ENCODE data around the gene SRGAP1. TPM values are rescaled to one million over a fixed set of nuclear protein-coding genes. Genes with fewer than 3 reads are reported as not detected.
"Not testable (repeated sequence)": the region's sequence is repeated elsewhere in the genome, so short reads cannot be mapped to it uniquely, and the experiment has no call there.

The SRGAP1 gene
- total RNA-seq, 1 experiment from 2014 or later = 6.2 TPM

DNA sequence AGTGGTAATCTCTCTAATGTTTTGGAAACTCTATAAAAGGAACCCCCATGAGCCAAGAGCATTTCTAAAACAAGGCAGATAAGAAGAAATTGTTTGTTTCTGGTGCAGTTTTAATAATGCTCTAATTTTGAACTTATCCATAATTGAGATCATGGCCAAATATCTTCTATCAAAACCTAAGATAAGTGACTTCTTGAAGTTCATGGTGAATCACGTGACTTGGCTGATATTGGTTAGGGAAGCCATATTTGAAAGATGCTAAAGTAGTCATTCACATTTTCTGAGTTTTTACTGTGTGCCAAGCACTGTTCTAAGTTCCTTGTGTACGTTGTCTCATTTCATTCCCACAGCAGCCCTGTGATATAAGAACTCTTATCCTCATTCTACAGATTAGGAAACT, 219.7 kb downstream of the SRGAP1 start:
- peaks cover 8% of the 10 kb centered on the region; the same call in 1 of the 2 replicates for H3K36me3 ChIP-seq

DNA sequence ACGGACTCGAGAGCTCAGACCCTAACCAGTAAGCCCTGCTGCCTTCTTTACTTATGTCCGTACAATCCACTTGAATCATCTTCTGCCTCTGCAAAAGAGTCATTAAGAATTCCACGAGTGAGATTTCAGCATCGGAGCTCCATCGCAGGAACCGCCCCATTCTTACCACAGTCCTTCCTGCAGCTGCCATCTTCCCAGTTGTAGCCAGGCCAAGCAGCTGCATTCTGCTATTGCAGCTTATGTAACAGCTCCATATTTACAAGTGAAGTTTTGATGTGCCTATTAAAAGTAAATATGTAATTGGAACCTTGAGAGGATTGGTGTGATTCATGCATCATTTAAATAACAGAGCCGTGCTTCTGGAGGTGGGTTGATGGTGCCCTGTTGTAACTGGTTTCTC, 220.2 kb downstream of the SRGAP1 start:
- peak; percentile 22 to 37 for DNase-seq
- Histone ChIP-seq H3K27ac (no peak overlapping the region), H3K4me1 (peaks cover 14% of the 10 kb centered on the region; the same call in 1 of the 2 replicates), H3K9me3 (replicated peaks) (no peaks in the 10 kb centered on the region), H3K27me3 (no peaks in the 10 kb centered on the region), H3K4me3 (no peak overlapping the region), H3K36me3 (peaks cover 8% of the 10 kb centered on the region; the same call in 1 of the 2 replicates)

More for the DNA sequence above, 219.7 kb downstream of the SRGAP1 start:
- Histone ChIP-seq H3K4me3 (no peak overlapping the region), H3K27me3 (no peaks in the 10 kb centered on the region), H3K9me3 (replicated peaks) (no peaks in the 10 kb centered on the region), H3K4me1 (peaks cover 14% of the 10 kb centered on the region; the same call in 1 of the 2 replicates), H3K27ac (no peak overlapping the region)
- DNase-seq = no peak

DNA sequence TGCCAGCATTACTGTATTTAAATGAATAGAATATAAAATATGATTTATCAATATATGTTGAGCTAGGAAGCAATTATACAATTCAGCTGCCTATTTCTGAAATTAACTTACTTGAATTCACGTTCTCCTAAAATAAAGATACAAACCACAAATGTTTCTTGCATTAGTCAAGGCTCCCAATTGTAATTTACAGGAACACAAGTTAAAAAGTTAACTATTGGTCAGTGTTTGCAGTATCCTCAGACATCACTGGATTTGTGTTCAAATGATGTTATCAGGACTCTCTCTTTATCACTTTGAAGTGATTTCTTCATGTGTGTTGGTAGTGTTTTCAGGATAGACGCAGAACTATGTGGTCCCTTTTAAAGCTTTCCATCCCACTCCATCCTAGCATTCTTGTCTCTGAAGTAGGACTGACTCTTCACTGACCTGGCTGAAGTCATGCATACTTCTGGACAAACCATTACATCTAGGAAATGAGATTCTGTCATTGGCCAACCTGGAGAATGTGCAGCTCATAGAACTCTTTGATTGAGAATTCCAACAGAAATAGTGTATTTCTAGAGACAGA, 221.5 kb downstream of the SRGAP1 start:
- Histone ChIP-seq H3K4me1 (peaks cover 14% of the 10 kb centered on the region), H3K27me3 (no peaks in the 10 kb centered on the region), H3K4me3 (no peak overlapping the region), H3K9me3 (replicated peaks) (no peaks in the 10 kb centered on the region), H3K27ac (no peak overlapping the region), H3K36me3 (peaks cover 13% of the 10 kb centered on the region)
- no peak for DNase-seq

DNA sequence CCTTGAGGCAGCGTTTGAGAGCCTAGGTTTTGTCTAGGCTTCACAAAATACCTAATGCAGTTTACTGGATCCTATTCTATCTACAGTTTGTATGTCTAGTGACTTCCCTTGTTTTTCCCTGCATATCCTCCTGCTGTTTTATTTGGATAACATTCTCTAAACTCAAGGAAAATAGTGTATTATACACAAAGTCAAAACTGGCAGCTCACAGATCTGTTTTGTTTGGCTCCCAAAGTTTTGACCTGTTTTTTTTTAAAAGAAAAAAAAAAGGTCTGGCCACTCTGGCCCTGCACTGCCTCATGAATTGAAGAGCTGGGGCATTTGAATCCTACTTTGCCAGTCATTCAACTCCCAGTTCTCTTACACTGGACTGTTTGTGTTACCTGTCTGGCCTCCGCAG, 222.3 kb downstream of the SRGAP1 start:
- Histone ChIP-seq H3K4me1 (peaks cover 8% of the 10 kb centered on the region), H3K36me3 (peaks cover 16% of the 10 kb centered on the region), H3K4me3 (no peak overlapping the region), H3K27me3 (no peaks in the 10 kb centered on the region), H3K27ac (no peak overlapping the region), H3K9me3 (replicated peaks) (no peaks in the 10 kb centered on the region)
- DNase-seq = no peak

DNA sequence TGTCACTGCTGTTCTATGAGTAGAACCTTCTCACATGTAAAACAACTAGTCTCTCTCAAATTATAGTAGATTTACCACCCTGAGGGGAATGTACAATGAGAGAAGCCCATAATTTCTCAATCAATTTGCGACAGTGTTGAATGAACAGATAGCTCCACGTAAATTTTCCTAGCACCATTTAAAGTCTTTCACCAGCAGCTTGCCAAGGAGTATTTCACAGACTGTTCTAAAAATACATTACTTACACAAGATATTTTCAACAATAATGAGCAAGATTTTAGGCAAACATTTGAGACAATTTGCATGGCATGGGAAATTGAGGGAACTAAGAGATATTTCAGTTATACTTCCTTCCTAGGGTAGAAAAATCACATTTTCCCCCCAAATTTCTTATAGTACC, 226.0 kb downstream of the SRGAP1 start:
- Histone ChIP-seq H3K27me3 (no peaks in the 10 kb centered on the region), H3K4me1 (no peaks in the 10 kb centered on the region; the same call in 1 of the 2 replicates), H3K4me3 (no peak overlapping the region), H3K9me3 (replicated peaks) (no peaks in the 10 kb centered on the region), H3K27ac (no peak overlapping the region), H3K36me3 (peaks cover 19% of the 10 kb centered on the region)
- DNase-seq = no peak

DNA sequence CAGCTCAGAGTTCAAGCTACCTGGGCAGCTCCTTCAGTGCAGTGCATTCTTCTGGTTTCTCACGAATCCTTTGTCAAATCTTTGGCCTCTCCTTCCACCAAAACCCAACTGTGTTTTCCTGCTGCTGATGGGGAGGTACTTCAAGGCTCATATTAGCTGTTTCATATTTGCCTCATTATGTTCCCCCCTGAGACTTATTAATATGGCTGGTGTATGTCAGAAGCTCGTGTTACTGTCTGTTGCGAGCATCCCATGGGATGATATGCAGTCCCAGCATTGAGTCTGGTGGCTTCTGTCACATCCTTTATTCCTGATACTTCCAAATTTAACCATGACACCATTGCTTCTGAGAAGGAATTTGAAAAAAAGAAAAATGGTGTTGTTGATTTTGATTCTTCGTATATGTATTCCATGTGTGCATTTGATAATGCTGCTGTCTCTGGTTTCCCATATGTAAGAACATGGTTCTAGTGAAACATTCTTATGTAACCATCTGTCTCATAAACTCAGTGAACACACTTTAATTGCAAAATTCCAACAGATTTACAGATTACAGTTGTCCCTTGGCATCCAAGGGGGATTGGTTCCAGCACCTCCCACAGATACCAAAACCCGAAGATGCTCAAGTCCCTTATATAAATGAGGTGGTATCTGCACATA, 228.5 kb downstream of the SRGAP1 start:
- no peaks in the 10 kb centered on the region for H3K27me3 ChIP-seq
- H3K27ac ChIP-seq = no peak overlapping the region
- no peaks in the 10 kb centered on the region for H3K9me3 ChIP-seq (replicated peaks)

DNA sequence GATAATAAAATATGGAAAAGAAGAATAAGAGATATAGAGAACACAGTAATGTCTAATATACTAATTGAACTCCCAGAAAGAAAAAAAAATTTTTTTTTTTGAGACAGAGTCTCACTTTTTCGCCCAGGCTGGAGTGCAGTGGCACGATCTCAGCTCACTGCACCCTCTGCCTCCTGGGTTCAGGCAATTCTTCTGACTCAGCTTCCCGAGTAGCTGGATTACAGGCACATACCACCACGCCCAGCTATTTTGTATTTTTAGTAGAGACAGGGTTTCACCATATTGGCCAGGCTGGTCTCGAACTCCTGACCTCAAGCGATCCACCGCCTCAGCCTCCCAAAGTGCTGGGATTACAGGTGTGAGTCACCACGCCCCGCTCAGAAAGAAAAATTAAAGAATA, 232.1 kb downstream of the SRGAP1 start:
- DNase-seq; H3K4me3 ChIP-seq; H3K27me3 ChIP-seq; H3K27ac ChIP-seq; H3K9me3 ChIP-seq (replicated peaks): not testable (repeated sequence)
- peaks cover 11% of the 10 kb centered on the region for H3K4me1 ChIP-seq
- H3K36me3 ChIP-seq = peaks cover 17% of the 10 kb centered on the region

More for the DNA sequence above, 228.5 kb downstream of the SRGAP1 start:
- H3K4me1 ChIP-seq = peaks cover 8% of the 10 kb centered on the region
- no peak for DNase-seq
- H3K4me3 ChIP-seq = no peak overlapping the region
- H3K36me3 ChIP-seq = peaks cover 23% of the 10 kb centered on the region

DNA sequence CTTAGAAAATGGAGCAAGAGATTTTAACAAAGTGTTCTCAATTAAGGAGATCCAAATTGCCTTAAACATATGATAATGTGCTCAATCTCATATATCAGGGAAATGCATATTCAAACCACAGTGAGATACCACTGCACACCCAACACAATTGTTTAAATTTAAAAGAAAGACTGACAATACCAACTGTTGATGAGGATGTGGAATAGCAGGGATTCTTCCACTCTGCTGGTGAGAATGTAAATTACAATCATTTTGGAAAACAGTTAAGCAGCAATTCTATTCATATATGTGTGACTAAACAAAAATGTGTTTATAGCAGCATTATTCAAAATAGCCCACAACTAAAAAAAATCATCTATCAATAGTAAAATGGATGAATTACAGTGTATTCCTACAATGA, 233.4 kb downstream of the SRGAP1 start:
- Histone ChIP-seq H3K27me3 (no peaks in the 10 kb centered on the region), H3K27ac (peak overlapping the region; percentile 36), H3K9me3 (replicated peaks) (no peaks in the 10 kb centered on the region), H3K4me3 (no peak overlapping the region), H3K36me3 (peaks cover 18% of the 10 kb centered on the region), H3K4me1 (peaks cover 13% of the 10 kb centered on the region)
- peak in 1 of 2 experiments; percentile 69 for DNase-seq

DNA sequence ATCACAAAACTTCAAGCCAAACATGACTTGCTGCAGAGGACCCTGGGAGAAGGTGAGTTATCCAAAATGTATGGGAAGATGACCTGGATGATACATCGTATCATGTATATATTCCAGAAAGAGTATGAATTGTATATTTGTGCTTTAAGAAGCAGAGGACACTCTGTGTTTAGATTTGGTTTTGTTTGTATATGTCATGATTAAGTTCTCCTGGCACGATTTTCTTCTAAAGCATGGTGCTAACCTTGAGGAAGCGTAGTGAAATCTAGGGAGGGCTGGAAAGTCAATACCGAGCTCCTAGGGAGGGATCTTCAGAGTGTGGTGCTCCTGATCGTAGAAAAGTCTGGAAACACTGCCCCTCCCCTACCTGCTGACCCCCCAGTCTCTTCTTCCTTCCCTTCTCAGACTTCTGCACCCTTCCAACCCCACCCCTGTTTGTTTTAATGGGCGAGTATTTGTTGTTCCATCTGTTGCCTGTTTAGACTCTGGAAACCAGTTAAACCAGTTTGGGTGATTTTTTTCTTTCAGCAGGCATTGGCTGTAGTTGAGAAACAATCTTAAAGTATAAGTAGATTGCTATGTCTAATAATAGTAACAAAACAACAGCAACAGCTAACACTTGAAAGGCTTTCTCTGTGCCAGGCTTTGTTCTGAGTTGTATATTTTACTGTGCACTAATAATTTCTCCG, 236.0 kb downstream of the SRGAP1 start:
- Histone ChIP-seq H3K27ac (no peak overlapping the region), H3K4me1 (peaks cover 21% of the 10 kb centered on the region), H3K9me3 (replicated peaks) (no peaks in the 10 kb centered on the region), H3K27me3 (no peaks in the 10 kb centered on the region), H3K4me3 (no peak overlapping the region), H3K36me3 (peaks cover 19% of the 10 kb centered on the region)
- no peak for DNase-seq

DNA sequence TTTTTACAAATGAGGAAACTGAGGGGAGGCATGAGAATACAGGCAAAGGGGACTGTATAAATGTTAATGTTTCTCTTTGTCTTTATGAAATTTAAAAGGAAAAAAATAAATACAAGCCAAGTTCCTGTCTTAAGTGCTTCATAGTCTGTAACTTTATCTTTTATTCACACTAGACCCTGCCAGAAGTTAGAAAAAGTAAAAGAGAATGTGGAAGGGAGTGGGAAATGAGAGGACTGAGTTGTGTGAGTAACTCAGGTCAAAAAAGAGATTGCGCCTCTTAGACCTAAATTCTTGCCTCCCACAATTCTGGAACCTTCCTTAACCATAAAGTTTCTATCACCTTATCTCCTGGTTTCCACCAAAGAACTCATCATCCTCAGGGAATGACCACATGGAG, 236.5 kb downstream of the SRGAP1 start:
- no peaks in the 10 kb centered on the region for H3K9me3 ChIP-seq (replicated peaks)
- no peak overlapping the region for H3K4me3 ChIP-seq
- no peak for DNase-seq
- H3K4me1 ChIP-seq = peaks cover 20% of the 10 kb centered on the region
- H3K36me3 ChIP-seq = peaks cover 14% of the 10 kb centered on the region
- no peaks in the 10 kb centered on the region for H3K27me3 ChIP-seq
- no peak overlapping the region for H3K27ac ChIP-seq

DNA sequence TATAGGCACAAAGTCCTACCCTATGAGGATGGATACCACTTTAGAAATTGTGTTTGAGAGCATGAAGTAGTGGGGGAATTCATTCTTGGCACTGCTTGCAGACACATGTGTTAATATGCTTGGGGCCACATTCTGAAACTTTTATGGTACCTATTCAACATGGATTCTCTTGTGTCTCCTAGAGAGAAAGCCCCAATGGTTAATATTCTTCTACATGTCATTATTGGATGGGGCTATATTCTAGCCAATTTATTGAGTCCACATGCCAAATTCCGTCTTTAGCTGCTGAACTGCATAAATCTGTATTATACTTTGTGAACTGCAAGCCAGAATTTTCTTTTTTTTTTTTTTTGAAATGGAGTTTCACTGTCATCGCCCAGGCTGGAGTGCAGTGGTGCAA, 237.6 kb downstream of the SRGAP1 start:
- H3K4me1 ChIP-seq = peaks cover 19% of the 10 kb centered on the region
- H3K27ac ChIP-seq = no peak overlapping the region
- H3K27me3 ChIP-seq = no peaks in the 10 kb centered on the region
- DNase-seq = no peak
- peaks cover 8% of the 10 kb centered on the region for H3K36me3 ChIP-seq
- no peaks in the 10 kb centered on the region for H3K9me3 ChIP-seq (replicated peaks)
- H3K4me3 ChIP-seq = no peak overlapping the region

DNA sequence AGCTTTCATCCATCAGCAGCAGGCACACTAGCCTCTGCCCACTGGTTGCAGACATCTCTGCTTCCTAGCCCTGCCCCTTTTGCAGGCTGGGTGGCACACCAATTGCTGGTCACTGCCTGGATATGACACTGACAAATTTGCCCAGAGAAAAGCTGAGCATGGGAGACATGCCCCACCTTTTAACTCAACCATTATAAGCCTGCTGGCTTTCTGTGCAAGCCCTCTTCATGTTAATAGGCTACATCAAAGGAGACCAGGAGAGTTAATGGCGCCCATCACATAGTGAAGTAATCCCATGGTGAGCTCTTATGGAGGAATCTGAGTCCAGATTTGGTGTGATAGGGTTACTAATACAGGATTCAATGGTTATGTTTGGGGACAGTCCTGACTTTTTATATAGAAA, 238.4 kb downstream of the SRGAP1 start:
- Histone ChIP-seq H3K4me1 (peaks cover 16% of the 10 kb centered on the region), H3K36me3 (peaks cover 8% of the 10 kb centered on the region), H3K9me3 (replicated peaks) (no peaks in the 10 kb centered on the region), H3K27ac (peak overlapping the region; percentile 18; the same call in 1 of the 2 replicates), H3K27me3 (no peaks in the 10 kb centered on the region), H3K4me3 (no peak overlapping the region)
- DNase-seq = no peak

DNA sequence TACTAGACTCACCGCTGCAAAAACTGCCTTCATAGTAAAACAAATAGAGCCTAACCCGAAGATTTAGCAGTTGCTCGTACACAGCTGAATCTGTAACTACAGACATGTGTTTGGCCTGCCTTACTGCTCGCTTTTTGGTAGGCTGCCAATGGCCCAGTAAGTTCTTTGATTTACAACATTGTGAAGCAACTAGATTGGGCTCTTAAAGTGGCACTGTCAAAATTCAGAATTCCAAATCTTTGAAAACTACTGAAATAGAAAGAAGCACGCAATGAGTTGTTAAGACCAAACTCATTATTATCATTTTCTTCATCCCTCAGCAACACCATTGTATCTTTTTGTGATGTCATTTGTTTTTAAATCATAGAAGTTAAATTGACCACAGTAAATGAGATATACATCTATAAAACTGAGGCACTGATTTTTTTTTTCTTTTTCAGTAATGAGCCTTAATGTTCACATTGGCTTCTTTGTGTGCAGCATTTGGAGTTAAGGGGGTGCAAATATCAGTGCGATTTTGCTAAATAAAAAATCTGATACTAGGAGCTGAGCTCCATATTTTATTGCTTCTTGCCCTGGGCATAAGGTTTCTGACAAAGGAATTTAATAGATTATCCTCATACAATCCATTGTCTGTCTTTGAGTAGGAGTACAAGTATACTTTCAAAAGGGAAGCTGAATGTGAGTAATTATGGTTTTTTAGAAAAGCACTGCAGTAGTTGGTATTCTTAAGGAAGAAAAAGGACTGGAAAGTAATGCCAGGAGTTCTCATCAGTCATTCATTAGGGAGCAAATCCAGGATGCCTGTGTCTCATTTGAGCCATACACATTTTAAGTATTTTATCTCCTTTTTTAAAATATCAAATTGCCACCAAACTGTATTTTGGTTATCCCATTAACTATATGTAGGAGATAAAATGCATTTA, 239.0 kb downstream of the SRGAP1 start:
- Histone ChIP-seq H3K4me3 (no peak overlapping the region), H3K36me3 (peaks cover 8% of the 10 kb centered on the region), H3K4me1 (peaks cover 20% of the 10 kb centered on the region), H3K27me3 (no peaks in the 10 kb centered on the region), H3K27ac (peak overlapping the region; percentile 18; the same call in 1 of the 2 replicates), H3K9me3 (replicated peaks) (no peaks in the 10 kb centered on the region)
- peak; percentile 51 to 56 for DNase-seq

DNA sequence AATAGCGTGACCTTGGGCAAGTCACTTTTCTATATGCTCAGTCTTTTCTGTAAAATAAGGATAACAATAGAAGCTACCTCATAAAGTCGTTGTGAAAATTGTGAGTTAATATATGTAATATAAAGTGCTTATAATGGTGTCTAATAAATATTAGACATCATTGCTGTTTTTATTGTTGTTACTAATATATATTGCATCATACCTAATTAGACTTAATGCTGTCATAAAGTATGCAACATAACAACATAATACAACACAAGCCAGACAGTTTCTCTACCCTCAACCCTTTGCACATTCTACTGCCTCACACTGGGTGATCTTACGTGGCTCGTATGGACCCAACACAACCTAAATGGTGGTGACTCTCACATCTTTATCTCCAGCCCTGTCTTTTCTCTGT, 240.7 kb downstream of the SRGAP1 start:
- Histone ChIP-seq H3K27ac (no peak overlapping the region), H3K4me1 (peaks cover 27% of the 10 kb centered on the region), H3K27me3 (no peaks in the 10 kb centered on the region), H3K36me3 (peaks cover 8% of the 10 kb centered on the region), H3K9me3 (replicated peaks) (no peaks in the 10 kb centered on the region), H3K4me3 (no peak overlapping the region)
- no peak for DNase-seq
